ENCODE data around the gene ANO10. TPM values are rescaled to one million over a fixed set of nuclear protein-coding genes. Genes with fewer than 3 reads are reported as not detected.

The ANO10 gene
- total RNA-seq, 2 experiments from 2014 or later, result 12.4 to 14.3 TPM

DNA sequence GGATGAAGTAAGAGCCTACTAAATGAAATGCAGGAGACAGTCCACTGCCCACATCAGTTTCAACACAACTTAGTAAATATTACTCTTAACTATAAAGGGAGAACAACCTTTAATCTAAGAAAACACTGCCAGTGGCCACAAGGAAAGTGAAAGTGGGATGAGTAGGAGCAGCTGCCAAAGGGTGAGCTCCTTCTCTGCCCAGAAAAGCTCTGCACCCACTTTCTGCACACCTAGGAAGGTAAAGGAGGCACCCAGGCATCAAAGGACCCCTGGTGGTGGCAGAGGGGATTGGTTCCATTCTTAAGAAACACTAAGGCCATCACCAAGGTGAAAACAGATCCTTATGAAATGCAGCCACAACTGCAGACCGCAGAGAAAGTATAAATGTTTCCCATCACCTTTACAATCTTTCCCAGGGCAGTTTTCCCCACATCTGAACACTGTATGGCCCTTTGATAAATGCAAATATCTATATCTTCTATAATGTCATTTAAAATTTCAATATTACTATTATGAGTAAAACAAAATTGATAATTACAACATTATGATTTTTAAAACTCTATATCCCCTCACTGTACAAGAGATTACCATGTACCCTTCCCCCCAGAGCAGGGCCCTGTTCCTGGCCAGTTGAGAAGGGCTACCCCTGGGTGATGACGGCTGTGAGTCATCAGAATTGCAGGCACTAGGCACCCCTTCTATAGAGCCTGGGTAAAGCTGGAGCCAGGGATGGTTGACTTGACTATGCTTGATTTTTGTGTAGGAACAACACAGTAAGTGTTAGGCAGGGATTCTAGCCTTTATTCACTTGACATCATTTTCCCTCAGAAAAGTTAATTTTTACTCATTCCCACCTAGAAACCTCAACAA, 243.5 kb downstream of the ANO10 start:
- Mint-ChIP-seq H3K4me3 (no peak overlapping the region), H3K36me3 (ENCODE audit: low read depth) (peaks cover 3% of the 10 kb centered on the region), H3K27me3 (no peaks in the 10 kb centered on the region), H3K27ac (no peak overlapping the region), H3K9me3 (peaks cover 5% of the 10 kb centered on the region), H3K4me1 (peaks cover 17% of the 10 kb centered on the region)
- CTCF ChIA-PET, result interaction anchor here (0.6 to 3.7 kb wide), 8 partner anchors 9 to 257 kb away, joined by 3 to 15 read pairs (median 3); no protein-coding TSS in a partner anchor
- peak; percentile 81 for DNase-seq
- POLR2A ChIA-PET, result no interaction called here

DNA sequence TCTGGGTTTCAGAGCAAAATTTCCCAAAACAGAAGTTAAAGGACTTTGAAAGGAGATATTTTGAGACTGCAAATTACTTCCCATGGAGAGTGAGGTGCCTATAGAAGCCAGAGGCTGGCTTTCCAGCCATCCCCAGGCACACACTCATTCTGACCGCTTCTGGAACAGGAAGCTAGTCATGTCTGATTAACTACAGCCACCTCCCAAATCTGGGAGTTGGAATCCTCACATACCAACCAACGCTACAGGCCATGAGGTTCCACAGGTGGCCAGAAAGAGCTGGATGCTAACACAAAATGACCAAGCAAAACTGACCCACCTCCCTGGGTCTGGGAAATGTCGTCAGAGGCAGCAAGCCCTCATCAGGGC, 248.3 kb downstream of the ANO10 start:
- POLR2A ChIA-PET, result no interaction called here
- Mint-ChIP-seq H3K4me1 (peaks cover 13% of the 10 kb centered on the region), H3K27ac (no peak overlapping the region), H3K4me3 (no peak overlapping the region), H3K9me3 (no peaks in the 10 kb centered on the region), H3K27me3 (no peaks in the 10 kb centered on the region), H3K36me3 (ENCODE audit: low read depth) (no peaks in the 10 kb centered on the region)
- CTCF ChIA-PET, result no interaction called here
- no peak for DNase-seq

DNA sequence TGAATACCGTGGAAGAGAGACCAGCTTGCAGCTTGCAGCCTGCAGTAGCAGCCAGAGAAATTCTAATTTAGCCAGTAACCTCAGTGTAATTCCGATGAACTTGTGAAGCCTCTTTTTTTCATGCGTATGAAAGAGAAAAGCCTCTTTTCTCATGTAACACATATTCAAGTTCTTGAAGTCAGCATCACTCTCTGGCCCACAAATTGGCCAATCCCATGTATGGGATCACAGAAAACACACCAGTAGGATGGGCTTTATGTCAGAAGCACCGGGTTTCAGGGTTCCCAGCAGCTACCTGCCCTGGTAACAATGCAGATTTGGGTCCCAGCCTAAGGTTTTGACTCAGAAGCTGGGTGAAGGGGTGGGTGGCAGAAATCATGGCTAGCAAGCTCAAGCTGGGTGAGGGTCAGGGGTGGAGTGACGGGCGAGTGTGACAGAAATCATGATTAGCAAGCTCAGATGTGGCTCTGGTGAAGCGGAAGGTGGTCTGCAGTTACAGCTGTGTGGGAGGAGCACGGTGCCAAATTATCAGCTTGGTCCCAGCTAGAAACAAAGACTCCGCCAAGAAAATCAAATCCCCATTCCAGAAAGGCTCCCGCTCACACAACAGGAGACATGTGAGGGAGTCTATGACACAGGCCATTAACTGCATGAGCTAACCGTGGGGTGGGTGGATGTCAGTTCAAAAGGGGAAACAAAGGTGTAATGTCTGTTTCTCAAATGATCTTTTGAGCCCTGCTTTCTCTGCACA, 248.8 kb downstream of the ANO10 start:
- Mint-ChIP-seq H3K4me1 (peaks cover 8% of the 10 kb centered on the region), H3K9me3 (no peaks in the 10 kb centered on the region), H3K4me3 (no peak overlapping the region), H3K27ac (no peak overlapping the region), H3K27me3 (no peaks in the 10 kb centered on the region), H3K36me3 (ENCODE audit: low read depth) (no peaks in the 10 kb centered on the region)
- POLR2A ChIA-PET, result no interaction called here
- CTCF ChIA-PET, result no interaction called here
- no peak for DNase-seq

DNA sequence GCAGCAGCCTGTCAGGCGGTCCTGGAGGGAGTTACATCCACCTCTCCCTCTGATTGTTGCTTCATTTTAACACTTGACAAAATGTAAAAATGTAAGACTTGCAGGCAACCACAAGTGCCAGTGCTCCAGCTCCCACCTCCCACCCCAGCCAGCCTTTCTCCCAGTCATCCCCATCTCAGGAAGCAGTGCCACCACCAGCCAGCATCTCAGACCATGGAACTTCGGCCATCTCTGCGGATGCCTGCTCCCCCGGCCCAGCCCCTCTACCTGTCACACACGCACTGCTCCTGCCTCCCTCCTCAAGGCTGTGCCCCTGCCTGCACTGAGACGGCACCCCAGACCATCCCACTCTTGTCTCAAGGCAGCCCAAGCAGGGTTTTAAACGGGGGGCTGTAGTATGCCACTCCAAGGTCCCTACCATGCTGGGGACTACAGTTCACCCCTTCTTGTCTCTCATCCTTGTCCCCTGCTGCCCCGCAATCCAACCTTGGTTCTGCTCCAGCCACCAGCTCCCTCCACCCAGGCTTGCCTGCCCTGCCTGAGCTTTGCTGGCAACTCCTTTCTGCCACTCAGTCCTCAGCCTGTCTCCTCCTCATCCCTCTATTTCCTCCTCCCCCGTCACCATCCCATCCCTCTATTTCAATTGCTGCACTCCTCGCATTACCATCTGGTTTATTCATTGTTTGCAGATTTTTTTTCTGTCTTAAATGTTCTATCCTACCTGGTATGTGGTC, 249.6 kb downstream of the ANO10 start:
- H3K36me3 Mint-ChIP-seq (ENCODE audit: low read depth), result no peaks in the 10 kb centered on the region
- POLR2A ChIA-PET, result no interaction called here
- DNase-seq, result no peak
- no peaks in the 10 kb centered on the region for H3K9me3 Mint-ChIP-seq
- H3K4me1 Mint-ChIP-seq, result peaks cover 2% of the 10 kb centered on the region
- H3K4me3 Mint-ChIP-seq, result no peak overlapping the region
- H3K27ac Mint-ChIP-seq, result no peak overlapping the region
- CTCF ChIA-PET, result interaction anchor here (0.6 kb wide), 1 partner anchor 210 kb away, joined by 3 read pairs; no protein-coding TSS in a partner anchor
- H3K27me3 Mint-ChIP-seq, result no peaks in the 10 kb centered on the region

DNA sequence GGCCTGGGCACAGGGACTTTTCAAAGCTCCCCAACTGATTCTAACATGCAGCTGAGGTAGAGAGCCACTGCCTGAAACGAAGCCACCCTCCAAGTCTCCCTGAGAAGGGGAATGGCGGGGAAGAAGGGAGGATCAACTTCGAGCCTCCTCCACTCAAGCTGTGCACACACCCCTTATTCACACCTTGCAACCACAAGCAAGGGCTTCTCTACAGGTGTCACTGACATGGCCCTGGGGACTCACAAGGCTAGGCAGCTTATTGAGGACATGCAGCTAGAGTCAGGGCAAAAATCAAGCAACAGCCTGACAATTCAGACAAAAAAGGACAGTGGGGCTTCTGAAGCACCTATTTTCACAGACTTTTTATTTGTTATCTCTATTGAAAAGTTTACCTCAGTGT, 250.3 kb downstream of the ANO10 start:
- Mint-ChIP-seq H3K36me3 (ENCODE audit: low read depth) (no peaks in the 10 kb centered on the region), H3K4me3 (no peak overlapping the region), H3K4me1 (no peaks in the 10 kb centered on the region), H3K9me3 (no peaks in the 10 kb centered on the region), H3K27me3 (no peaks in the 10 kb centered on the region), H3K27ac (no peak overlapping the region)
- ChIA-PET CTCF (interaction anchor here (0.6 kb wide), 1 partner anchor 210 kb away, joined by 3 read pairs; no protein-coding TSS in a partner anchor), POLR2A (no interaction called here)
- DNase-seq, result no peak

DNA sequence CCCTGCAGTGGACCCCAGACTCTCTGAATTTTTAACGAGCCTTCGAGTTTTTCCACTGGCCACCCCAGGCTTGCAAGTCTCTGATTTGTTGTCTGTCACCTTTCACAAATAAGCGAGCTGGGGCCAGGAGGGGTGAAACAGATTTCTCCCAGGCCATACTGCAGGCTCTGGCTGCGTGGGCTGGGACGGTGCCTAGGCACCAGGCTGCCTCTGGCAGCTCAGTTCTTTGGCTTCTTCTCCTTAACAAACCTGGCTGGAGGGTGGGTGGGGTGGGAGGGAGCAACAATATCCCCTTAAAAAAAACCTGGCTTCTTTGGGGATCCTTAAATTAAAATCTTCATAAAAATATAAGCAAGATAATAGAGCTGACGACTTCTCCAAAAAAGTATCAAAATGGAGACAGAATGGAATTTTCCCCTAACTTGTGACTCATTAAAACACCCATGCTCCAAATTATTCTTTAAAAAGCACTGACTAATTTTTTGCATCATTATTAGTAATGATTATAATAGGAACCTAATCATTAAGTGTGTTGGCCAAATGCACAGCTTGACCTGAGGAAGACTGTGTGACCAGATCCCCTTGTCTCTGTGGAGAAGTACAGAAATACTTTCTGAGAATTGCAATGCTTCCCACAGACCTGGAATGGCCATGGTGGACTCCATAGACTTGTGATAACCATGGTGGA, 251.4 kb downstream of the ANO10 start:
- no peaks in the 10 kb centered on the region for H3K4me1 Mint-ChIP-seq
- no peaks in the 10 kb centered on the region for H3K27me3 Mint-ChIP-seq
- H3K36me3 Mint-ChIP-seq (ENCODE audit: low read depth), result no peaks in the 10 kb centered on the region
- H3K27ac Mint-ChIP-seq, result no peak overlapping the region
- no peaks in the 10 kb centered on the region for H3K9me3 Mint-ChIP-seq
- ChIA-PET POLR2A (no interaction called here), CTCF (no interaction called here)
- H3K4me3 Mint-ChIP-seq, result no peak overlapping the region
- no peak for DNase-seq

DNA sequence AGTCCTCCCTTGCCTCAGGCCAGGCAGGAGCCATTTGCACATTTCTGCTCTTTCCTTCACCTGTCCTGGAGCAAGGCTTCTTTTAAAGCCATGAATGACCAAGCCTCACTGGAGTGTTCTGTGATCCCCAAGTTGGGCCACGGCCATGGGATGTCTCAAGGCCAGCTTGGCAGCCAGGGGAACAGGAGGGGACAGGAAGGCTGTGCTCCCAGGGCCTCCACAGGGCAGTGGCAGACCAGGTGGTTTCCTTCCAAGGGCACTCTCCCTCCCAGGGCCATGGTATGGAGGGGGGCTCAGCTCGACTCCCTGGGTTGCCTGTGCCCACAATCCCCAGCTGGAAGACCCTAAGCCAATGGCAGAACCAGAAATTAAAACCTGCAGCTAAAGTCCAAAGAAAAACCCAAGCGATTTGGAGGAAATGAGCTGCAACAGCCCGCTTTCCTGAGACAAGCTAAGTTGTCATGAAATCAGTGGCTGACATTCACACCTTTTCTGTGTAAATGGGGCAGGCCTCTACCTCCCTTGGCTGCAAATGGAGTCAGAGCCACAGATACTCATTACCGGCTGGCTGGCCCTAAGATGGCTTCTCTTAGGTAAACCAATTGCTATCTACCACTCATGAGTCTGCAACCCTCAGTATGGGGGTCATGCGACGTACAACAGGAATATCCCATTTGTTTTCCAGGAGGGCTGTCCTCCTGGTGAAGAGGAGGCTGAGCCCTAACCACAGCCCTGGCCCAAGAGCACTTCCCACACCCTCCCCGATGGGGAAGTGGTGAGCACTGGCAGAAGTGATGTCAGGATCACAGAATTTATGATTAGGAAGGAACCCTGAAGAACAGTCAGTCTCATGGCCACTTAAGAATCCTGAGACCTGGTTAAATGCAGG, 252.2 kb downstream of the ANO10 start:
- DNase-seq, result no peak
- Mint-ChIP-seq H3K27me3 (no peaks in the 10 kb centered on the region), H3K36me3 (ENCODE audit: low read depth) (no peaks in the 10 kb centered on the region), H3K4me3 (no peak overlapping the region), H3K27ac (no peak overlapping the region), H3K9me3 (no peaks in the 10 kb centered on the region), H3K4me1 (no peaks in the 10 kb centered on the region)
- ChIA-PET CTCF (no interaction called here), POLR2A (no interaction called here)

DNA sequence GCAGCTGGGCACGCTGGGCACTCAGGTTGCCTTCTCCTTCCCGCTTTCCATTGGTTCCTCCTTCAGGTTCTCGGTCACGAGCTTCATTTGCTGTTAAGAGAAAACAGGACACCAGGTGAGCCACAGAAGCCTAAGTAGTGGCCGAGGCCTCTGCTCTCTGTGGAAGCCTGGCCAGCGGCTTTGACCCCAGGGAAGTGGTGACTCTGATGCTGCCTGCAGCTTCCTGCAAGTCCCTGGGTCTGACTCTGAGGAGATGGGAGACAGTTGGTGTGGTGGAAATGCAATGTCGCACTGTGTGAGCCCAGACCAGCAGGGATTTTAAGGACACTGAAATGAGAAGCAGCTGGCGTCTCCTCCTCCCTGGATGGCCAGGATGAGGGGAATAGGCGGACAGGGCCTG, 254.9 kb downstream of the ANO10 start:
- DNase-seq, result no peak
- ChIA-PET POLR2A (no interaction called here), CTCF (interaction anchor here (2.6 kb wide), 1 partner anchor 11 kb away, joined by 8 read pairs; no protein-coding TSS in a partner anchor)
- Mint-ChIP-seq H3K36me3 (ENCODE audit: low read depth) (no peaks in the 10 kb centered on the region), H3K9me3 (no peaks in the 10 kb centered on the region), H3K4me1 (no peaks in the 10 kb centered on the region), H3K27me3 (no peaks in the 10 kb centered on the region), H3K4me3 (no peak overlapping the region), H3K27ac (no peak overlapping the region)

DNA sequence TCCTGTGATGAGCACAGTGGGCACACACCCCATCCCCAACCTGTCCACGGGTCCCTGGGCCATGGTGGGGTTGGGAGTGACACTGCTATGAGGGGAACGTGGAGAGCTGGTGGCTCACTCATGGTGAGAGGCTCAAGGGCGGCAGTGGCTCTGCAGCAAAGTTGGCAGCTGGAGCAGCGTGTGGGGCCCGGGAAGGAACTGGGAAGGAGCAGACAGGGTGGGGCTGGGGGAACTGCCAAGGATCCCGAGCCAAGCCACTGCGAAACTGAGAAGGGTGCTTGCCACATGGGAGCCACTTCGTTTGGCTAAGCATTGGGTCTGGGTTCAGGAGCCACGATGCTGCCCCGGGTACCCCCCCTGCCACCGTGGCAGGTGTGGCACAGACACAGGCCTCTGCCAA, 255.3 kb downstream of the ANO10 start:
- DNase-seq, result no peak
- no peaks in the 10 kb centered on the region for H3K9me3 Mint-ChIP-seq
- no peak overlapping the region for H3K4me3 Mint-ChIP-seq
- no peaks in the 10 kb centered on the region for H3K4me1 Mint-ChIP-seq
- no peaks in the 10 kb centered on the region for H3K27me3 Mint-ChIP-seq
- CTCF ChIA-PET, result interaction anchor here (2.6 kb wide), 1 partner anchor 12 kb away, joined by 8 read pairs; no protein-coding TSS in a partner anchor
- no peaks in the 10 kb centered on the region for H3K36me3 Mint-ChIP-seq (ENCODE audit: low read depth)
- H3K27ac Mint-ChIP-seq, result peak overlapping the region; percentile 50
- POLR2A ChIA-PET, result no interaction called here

DNA sequence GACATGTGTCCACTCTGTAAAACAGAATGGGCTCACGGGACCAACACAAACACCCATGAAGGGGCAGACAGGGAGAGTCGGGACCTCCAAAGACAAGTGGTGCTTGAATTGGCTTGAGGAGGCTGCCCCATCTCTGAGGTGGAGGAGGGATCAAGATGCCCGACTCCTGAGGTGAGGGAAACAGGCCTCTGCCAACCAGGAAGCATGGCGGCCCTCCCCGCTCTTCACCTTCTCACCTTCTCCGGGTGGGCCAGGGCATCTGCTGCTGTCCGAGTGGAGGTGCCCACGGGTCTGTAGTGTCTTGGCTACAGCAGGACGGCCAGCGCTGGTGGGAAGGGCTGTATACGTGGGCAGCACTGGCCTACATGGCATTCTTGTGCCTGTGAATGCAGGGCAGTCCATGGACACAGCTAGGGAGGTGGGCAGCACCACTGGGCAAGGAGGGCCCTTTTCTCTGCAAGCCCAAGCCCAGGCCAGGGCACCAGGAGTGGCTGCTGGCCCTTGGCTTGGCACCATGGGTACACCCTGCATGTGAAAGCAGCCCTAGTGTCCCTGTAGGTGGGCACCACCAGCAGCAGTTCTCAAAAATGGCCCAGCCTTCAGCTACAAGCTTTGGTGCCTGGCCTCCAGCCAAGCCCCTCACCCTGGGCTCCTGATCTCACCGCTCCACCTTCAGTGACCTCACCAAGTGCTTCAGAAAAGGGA, 256.1 kb downstream of the ANO10 start:
- ChIA-PET POLR2A (no interaction called here), CTCF (interaction anchor here (2.6 kb wide), 1 partner anchor 13 kb away, joined by 8 read pairs; no protein-coding TSS in a partner anchor)

DNA sequence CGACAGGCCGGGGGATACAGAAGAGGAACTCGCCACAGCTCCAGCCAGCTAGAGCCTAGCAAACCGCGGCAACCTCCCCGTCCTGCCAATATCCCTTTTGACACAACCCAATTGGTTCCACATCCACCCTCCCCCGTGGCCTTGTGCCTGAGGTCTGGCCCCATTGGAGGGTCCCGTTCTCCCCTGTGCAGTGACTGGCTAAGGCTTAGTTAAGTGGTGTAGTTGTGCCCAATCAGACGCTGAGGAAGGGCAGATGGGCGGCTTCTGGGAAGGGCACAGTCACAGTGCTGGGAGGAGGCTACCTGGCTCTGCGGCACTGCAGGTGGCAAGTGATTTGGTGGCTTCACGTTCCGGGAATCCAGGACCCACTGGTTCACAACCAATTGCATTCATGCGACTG, 256.9 kb downstream of the ANO10 start:
- Mint-ChIP-seq H3K9me3 (no peaks in the 10 kb centered on the region), H3K27me3 (no peaks in the 10 kb centered on the region), H3K36me3 (ENCODE audit: low read depth) (no peaks in the 10 kb centered on the region), H3K27ac (no peak overlapping the region), H3K4me3 (no peak overlapping the region), H3K4me1 (no peaks in the 10 kb centered on the region)
- DNase-seq, result no peak
- ChIA-PET POLR2A (no interaction called here), CTCF (interaction anchor here (2.6 kb wide), 1 partner anchor 13 kb away, joined by 8 read pairs; no protein-coding TSS in a partner anchor)

More for the DNA sequence above, 256.1 kb downstream of the ANO10 start:
- Mint-ChIP-seq H3K4me1 (no peaks in the 10 kb centered on the region), H3K27me3 (no peaks in the 10 kb centered on the region), H3K9me3 (no peaks in the 10 kb centered on the region), H3K4me3 (no peak overlapping the region), H3K27ac (peak overlapping the region; percentile 50), H3K36me3 (ENCODE audit: low read depth) (no peaks in the 10 kb centered on the region)
- DNase-seq, result no peak

All from activated CD4-positive, alpha-beta T cell treated with anti-CD3 and anti-CD28 coated beads, Interleukin-2, amount 10 ng/mL, durations not matched to agents 7 days and 5 days (primary cell).